ENCODE measurements around the gene YTHDF1.

GRCh38 chr20:63169681-63170080, 46.2 kb downstream of the YTHDF1 start:
- TF ChIP-seq CTCF (IDR thresholded peaks at IDR 0.05) (no peak), POLR2A (IDR thresholded peaks at IDR 0.05) (no peak), EP300 (IDR thresholded peaks at IDR 0.05) (no peak), POLR2AphosphoS5 (IDR thresholded peaks at IDR 0.05) (no peak)

Measured in upper lobe of left lung (tissue), 4 donors.